AG04450 (cell line): ENCODE measurements around the gene IRS1. TPM values are rescaled to one million over a fixed set of nuclear protein-coding genes. Genes with fewer than 3 reads are reported as not detected.
A peak's percentile ranks its signal among the peaks of the same experiment; 100 is the strongest.

ENCODE experiments used
- CTCF ChIA-PET: fragments of 300-600, 350-600 bp; formaldehyde crosslinking; extraction: SDS; loops from one replicate; lab custom pipeline; 2022; ENCODE audit warnings: antibody characterized with exemption, inconsistent platforms; lab: Charles Lee
- POLR2A ChIA-PET: fragments of 350-600 bp; formaldehyde crosslinking; extraction: SDS; loops from one replicate; lab custom pipeline; 2021; ENCODE audit warnings: antibody characterized with exemption, inconsistent platforms; lab: Yijun Ruan, JAX
- DNase-seq: peaks from one replicate; pipeline ENCODE4 v3.0.0-alpha.2; 2011; ENCODE audit warnings: low read depth, low spot score
- H3K27ac ChIP-seq: one replicate; pipeline ENCODE4 v1.5.1; 2012; ENCODE audit warnings: low read depth, low read length, control low read depth
- H3K27me3 ChIP-seq: one replicate; pipeline ENCODE4 v1.6.0; 2012; ENCODE audit warnings: low read length; ENCODE audit not compliant: control insufficient read depth, insufficient read depth
- H3K4me3 ChIP-seq: 2 replicates; pipeline ENCODE4 v1.5.1; 2011; ENCODE audit warnings: mild to moderate bottlenecking, low read depth, low read length, control low read depth
- H3K9me3 ChIP-seq: 2 replicates; pipeline ENCODE4 v1.5.1; 2012; ENCODE audit warnings: low read length; ENCODE audit not compliant: control insufficient read depth, insufficient read depth
- polyA plus RNA-seq: library from polyadenylated mRNA; depleted of rRNA; stranded (reverse); fragments of >200 nt; gene quantifications from 2 replicates; pipeline ENCODE4 v1.2.3, GENCODE V29; 2011
- TF ChIP-seq, protein P1 (sequence below): IDR thresholded peaks from 2 replicates; pipeline ENCODE4 v1.5.1; 2011; ENCODE audit warnings: low read depth, low read length, control low read depth, inconsistent platforms

Gene IRS1
- polyA plus RNA-seq, 1 experiment, result 32.9 TPM

GRCh38 chr2:226802573-226802972 is 3.0 kb upstream of the IRS1 start:
- ChIA-PET POLR2A (interaction anchor here (0.6 to 0.7 kb wide), 2 partner anchors 106 to 179 kb away, joined by 3 to 5 read pairs; no protein-coding TSS in a partner anchor), CTCF (interaction anchor here (0.5 to 7.2 kb wide), 62 partner anchors 9 to 1521 kb away, joined by 3 to 105 read pairs (median 4); no protein-coding TSS in a partner anchor)
- no peaks in the 10 kb centered on the region for H3K27me3 ChIP-seq
- TF ChIP-seq, protein P1, sequence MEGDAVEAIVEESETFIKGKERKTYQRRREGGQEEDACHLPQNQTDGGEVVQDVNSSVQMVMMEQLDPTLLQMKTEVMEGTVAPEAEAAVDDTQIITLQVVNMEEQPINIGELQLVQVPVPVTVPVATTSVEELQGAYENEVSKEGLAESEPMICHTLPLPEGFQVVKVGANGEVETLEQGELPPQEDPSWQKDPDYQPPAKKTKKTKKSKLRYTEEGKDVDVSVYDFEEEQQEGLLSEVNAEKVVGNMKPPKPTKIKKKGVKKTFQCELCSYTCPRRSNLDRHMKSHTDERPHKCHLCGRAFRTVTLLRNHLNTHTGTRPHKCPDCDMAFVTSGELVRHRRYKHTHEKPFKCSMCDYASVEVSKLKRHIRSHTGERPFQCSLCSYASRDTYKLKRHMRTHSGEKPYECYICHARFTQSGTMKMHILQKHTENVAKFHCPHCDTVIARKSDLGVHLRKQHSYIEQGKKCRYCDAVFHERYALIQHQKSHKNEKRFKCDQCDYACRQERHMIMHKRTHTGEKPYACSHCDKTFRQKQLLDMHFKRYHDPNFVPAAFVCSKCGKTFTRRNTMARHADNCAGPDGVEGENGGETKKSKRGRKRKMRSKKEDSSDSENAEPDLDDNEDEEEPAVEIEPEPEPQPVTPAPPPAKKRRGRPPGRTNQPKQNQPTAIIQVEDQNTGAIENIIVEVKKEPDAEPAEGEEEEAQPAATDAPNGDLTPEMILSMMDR, result peak; percentile 77
- H3K27ac ChIP-seq, result no peak overlapping the region
- H3K9me3 ChIP-seq, result peaks cover 11% of the 10 kb centered on the region; the same call in 1 of the 2 replicates
- no peak overlapping the region for H3K4me3 ChIP-seq
- no peak for DNase-seq

- POLR2A ChIA-PET, result interaction anchor here (1.3 kb wide), 1 partner anchor 184 kb away, joined by 6 read pairs; no protein-coding TSS in a partner anchor
- Histone ChIP-seq H3K27me3 (no peaks in the 10 kb centered on the region), H3K4me3 (peak overlapping the region; percentile 91), H3K9me3 (peaks cover 11% of the 10 kb centered on the region; the same call in 1 of the 2 replicates), H3K27ac (peak overlapping the region; percentile 85)
- DNase-seq, result no peak
- CTCF ChIA-PET, result interaction anchor here (0.6 to 7.2 kb wide), 27 partner anchors 14 to 1140 kb away, joined by 3 to 105 read pairs (median 4); no protein-coding TSS in a partner anchor
- TF ChIP-seq, protein P1, result no peak
Observed at GRCh38 chr2:226800941-226801784, 1.5 kb upstream of the IRS1 start.

- peak overlapping the region; percentile 85 for H3K27ac ChIP-seq
- TF ChIP-seq, protein P1, result no peak
- no peak for DNase-seq
- H3K4me3 ChIP-seq, result peak overlapping the region; percentile 91
- POLR2A ChIA-PET, result interaction anchor here (0.6 to 1.5 kb wide), 4 partner anchors 45 to 696 kb away, joined by 3 to 6 read pairs (median 4); no protein-coding TSS in a partner anchor
- CTCF ChIA-PET, result interaction anchor here (0.6 to 7.2 kb wide), 27 partner anchors 14 to 1139 kb away, joined by 3 to 105 read pairs (median 4); no protein-coding TSS in a partner anchor
- H3K27me3 ChIP-seq, result no peaks in the 10 kb centered on the region
- H3K9me3 ChIP-seq, result peaks cover 14% of the 10 kb centered on the region; the same call in 1 of the 2 replicates
Observed at GRCh38 chr2:226799976-226800940, 638 bp upstream of the IRS1 start.

DNA sequence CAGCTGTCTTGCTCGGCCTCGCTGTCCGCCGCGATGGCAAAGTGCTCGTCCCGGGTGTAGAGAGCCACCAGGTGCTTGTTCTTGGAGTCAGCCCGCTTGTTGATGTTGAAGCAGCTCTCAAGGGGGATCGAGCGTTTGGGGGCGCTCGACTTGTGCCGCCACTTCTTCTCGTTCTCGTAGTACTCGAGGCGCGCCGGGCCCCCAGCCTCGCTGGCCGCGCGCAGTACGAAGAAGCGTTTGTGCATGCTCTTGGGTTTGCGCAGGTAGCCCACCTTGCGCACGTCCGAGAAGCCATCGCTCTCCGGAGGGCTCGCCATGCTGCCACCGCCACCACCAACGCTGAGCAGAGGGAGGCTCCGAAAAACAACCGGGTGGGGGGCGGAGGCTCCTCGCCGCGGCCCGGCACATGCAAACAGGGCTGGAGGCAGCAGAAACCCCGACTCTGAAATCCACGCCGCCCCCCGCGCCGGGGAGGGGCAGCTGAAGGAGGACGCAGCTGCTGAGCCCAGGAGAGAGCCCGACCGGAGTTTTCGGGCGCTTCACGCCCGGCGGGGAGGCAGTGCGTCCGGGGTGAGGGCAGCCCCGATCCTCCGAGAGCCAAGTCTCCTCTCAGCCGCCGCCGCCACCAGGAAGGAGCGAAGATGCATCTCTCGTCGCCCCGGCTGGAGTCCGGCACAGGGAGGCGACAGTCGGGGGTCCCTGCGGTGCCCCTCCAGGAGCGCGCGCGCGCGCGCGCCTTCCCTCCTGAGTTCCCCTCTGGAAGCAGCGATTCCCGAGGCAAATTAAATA is 1.0 kb downstream of the IRS1 start:
- H3K27ac ChIP-seq, result peak overlapping the region; percentile 89
- ChIA-PET POLR2A (interaction anchor here (0.6 to 2.2 kb wide), 8 partner anchors 8 to 1078 kb away, joined by 3 to 11 read pairs (median 4); no protein-coding TSS in a partner anchor), CTCF (interaction anchor here (0.6 to 5.9 kb wide), 6 partner anchors 10 to 1132 kb away, joined by 3 to 59 read pairs (median 3); no protein-coding TSS in a partner anchor)

More for the DNA sequence above, 1.0 kb downstream of the IRS1 start:
- Histone ChIP-seq H3K27me3 (no peaks in the 10 kb centered on the region), H3K4me3 (peak overlapping the region; percentile 91), H3K9me3 (peaks cover 14% of the 10 kb centered on the region; the same call in 1 of the 2 replicates)
- TF ChIP-seq, protein P1, result peak; percentile 20; the same call in 1 of the 2 replicates
- no peak for DNase-seq
